GM18861 (cell line): ENCODE results near the gene HIPK3.
A peak's percentile ranks its signal among the peaks of the same experiment; 100 is the strongest.
"Not testable (repeated sequence)": the region's sequence is repeated elsewhere in the genome, so short reads cannot be mapped to it uniquely, and the experiment has no call there.

Source experiments
- ATAC-seq: cut with Tn5 transposase; IDR thresholded peaks from one replicate; pipeline ENCODE4 v1.9.1; 2021; ENCODE audit not compliant: unreplicated experiment

HIPK3 gene

GRCh38 chr11:33257160-33257896, at the start of gene HIPK3:
TSS of gene HIPK3 (plus strand) at chr11:33257381.
- ATAC-seq: peak; percentile 77

- no peak for ATAC-seq
These were observed 49.7 kb upstream of the HIPK3 start for GRCh38 chr11:33207408-33207985.

GRCh38 chr11:33208150-33208549, 49.0 kb upstream of the HIPK3 start:
- ATAC-seq: no peak

GRCh38 chr11:33211153-33211552, 46.0 kb upstream of the HIPK3 start:
- no peak for ATAC-seq

GRCh38 chr11:33211580-33211979, 45.6 kb upstream of the HIPK3 start:
- ATAC-seq: no peak

GRCh38 chr11:33214187-33214586, 43.0 kb upstream of the HIPK3 start:
- no peak for ATAC-seq

GRCh38 chr11:33214767-33215166, 42.4 kb upstream of the HIPK3 start:
- no peak for ATAC-seq

GRCh38 chr11:33216676-33217075, 40.5 kb upstream of the HIPK3 start:
- not testable (repeated sequence) for ATAC-seq

- no peak for ATAC-seq
These were observed 35.0 kb upstream of the HIPK3 start for GRCh38 chr11:33222052-33222750.

GRCh38 chr11:33225371-33225770, 31.8 kb upstream of the HIPK3 start:
- ATAC-seq: no peak

- no peak for ATAC-seq
These were observed 29.5 kb upstream of the HIPK3 start for GRCh38 chr11:33227578-33228261.

GRCh38 chr11:33234397-33235190, 22.6 kb upstream of the HIPK3 start:
- no peak for ATAC-seq

- ATAC-seq: no peak
These were observed 20.1 kb upstream of the HIPK3 start for GRCh38 chr11:33237039-33237597.

GRCh38 chr11:33242575-33242974, 14.6 kb upstream of the HIPK3 start:
- ATAC-seq: no peak

- ATAC-seq: not testable (repeated sequence)
These were observed 13.5 kb upstream of the HIPK3 start for GRCh38 chr11:33243654-33244053.

GRCh38 chr11:33248416-33248971, 8.7 kb upstream of the HIPK3 start:
- ATAC-seq: no peak

GRCh38 chr11:33256031-33256812, 959 bp upstream of the HIPK3 start:
- ATAC-seq: no peak

GRCh38 chr11:33256813-33257159, 395 bp upstream of the HIPK3 start:
- no peak for ATAC-seq

GRCh38 chr11:33257897-33258630, 883 bp downstream of the HIPK3 start:
- peak; percentile 23 for ATAC-seq
